C1 segment of cervical spinal cord (tissue), 14 donors: ENCODE data around the gene CLEC20A.

Source experiments
- DNase-seq, 14 donors: peaks; one replicate each; lab custom pipeline; 2025; lab: John Stamatoyannopoulos, UW

CLEC20A gene

DNA sequence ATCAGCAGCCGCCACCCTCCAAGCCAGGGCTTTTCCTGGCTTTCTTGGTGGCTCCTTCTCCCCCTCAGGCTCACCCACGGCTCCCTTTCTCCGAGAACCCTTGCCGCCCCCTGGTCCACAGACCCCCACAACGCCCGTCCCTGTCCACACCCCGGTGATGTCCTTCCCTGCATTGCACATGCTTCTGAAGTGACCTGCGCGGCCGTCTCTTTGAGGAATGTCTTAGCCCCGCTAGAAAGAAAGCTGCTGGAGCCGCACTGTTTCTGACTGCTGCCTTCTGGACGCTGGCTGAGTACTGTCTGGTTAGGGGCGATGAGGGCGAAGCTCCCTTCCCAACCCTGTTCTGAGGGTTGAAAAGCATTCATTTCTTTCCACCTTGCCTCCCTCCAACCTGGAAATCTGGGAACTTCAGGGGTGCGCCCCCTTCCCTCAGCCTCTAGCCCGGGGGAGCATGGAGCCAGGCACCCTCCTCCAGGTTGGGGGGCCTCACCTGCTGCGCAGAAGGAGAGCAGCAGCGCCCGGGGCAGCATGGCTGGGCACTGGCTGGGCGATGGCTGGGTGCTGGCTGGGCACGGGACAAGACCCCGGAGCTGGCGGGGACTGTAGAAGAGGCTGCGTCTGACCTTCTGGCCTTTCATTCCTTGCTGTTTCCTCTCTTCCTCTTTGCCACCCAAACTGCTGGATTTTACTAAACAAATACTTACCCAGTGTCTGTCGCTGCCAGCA is at the start of gene CLEC20A:
TSS of gene CLEC20A (minus strand) at position 555 of the 726 bp plus-strand sequence. CDS start at position 530, 25 bp downstream.
- no peak for DNase-seq

DNA sequence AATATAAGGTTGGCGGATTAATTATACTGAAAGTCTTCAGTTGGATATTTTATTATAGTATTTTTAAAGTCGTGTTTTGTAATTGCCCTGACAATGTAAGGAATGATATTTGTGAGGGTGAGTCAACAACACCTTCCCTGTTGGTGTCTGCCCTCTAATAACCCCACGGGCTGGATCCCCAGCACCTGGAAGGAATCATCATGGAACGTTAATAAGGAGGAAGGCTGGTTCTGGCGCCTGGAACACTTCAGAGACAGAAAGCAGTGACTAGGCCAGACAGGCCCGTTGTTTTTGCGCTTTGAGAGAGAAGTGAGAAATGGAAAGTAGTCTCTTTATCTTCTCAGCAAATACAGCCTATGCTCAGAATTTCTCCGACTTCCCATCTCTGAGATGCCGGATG is 47.8 kb upstream of the CLEC20A start:
- DNase-seq: no peak

- DNase-seq: no peak
Measured at GRCh38 chr1:178543290-178543607, 46.5 kb upstream of the CLEC20A start.

DNA sequence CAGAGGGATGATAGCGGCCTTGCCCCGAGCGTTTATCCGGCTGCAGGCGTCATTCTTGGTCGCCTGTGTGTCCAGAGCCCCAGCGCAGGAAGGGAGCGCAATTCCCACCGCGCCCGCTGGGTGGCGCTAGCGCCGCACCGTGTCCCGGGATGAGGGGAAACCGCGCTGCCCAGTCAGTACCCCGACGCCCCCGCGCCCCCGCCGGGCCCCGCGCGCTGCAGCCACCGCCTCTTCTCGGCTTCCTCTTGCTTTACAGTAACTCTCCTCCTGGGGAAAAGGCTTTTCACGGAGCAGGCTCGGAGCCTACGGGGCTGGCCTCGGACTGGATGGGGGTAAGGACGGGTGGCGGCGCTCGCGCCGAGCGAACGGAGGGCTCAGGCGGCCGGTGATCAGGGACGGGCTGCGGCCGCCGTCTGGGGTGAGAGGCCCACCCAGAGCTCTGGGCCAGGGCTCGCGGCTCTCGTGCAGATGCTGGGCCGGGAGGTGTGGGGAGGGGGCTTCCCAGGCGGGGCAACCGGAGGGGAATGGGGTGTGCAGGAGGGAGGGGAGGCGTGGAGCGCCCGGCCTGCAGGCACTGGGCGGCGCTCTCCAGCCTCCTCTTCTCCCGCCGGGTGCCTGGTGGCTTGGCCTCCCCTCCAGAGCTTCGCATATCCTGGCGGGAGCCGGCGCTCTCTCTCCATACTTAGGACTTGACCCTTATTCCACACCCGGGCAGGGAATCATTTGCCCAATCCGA is 46.0 kb upstream of the CLEC20A start:
- peak; percentile 35 to 91 (median 82) for DNase-seq

GRCh38 chr1:178541829-178542553 is 45.2 kb upstream of the CLEC20A start:
- DNase-seq: peak in 5 of 14 donors; percentile 32 to 75 (median 46)

DNA sequence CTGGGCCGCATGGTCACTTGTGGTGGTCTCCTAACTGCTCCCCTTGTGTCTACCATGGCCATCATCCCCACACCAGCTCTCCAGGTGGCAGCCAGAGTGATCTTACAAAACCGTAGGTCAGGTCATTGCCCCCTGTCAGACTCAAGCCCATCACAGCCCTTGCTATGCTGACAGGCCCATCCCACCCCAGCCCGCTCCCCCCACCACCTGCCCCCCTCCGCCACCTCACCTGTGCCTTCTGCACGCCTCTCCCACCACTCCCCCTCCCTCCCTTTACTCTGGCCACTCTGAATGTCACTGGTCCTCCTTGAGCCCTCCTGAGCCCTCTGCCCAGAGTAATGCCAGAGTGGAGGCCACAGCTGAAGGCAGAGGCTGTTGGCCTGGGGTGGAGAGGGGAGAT is 44.6 kb upstream of the CLEC20A start:
- DNase-seq: no peak

GRCh38 chr1:178540646-178541045 is 43.9 kb upstream of the CLEC20A start:
- DNase-seq: peak in 1 of 14 donors; percentile 24

- peak in 1 of 14 donors; percentile 12 for DNase-seq
Measured at GRCh38 chr1:178540204-178540603, 43.4 kb upstream of the CLEC20A start.

- peak in 2 of 14 donors; percentile 51 to 94 for DNase-seq
Measured at GRCh38 chr1:178539291-178539690, 42.5 kb upstream of the CLEC20A start.

- no peak for DNase-seq
Measured at GRCh38 chr1:178538192-178538916, 41.6 kb upstream of the CLEC20A start.

GRCh38 chr1:178537382-178538090 is 40.8 kb upstream of the CLEC20A start:
- DNase-seq: no peak

DNA sequence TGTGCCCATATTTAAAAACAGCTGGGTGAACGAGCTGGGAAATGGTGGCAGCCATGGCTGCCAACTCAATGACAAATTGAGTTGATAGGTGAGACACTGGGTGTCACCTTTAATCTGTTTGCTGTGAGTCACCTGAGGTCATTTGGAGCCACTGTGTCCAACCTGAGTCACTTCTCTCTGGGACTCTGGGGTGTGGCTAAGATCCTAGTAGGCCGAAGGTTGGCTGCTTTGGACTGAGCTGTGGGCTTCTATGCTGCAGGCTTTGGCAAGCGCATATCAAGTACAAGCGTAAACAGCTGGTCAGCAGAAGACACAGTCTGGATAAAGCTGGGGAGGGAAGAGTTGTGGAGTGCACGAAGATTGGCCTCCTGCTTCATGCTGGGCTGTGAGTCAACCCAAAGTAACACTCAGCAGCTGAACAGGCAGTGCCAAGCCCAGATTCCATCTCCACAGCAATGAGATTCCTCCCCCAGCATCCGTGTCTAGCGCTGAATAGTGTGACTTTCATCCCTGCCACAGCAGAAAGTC is 40.1 kb upstream of the CLEC20A start:
- DNase-seq: peak in 6 of 14 donors; percentile 14 to 51 (median 26)

GRCh38 chr1:178536329-178536728 is 39.6 kb upstream of the CLEC20A start:
- DNase-seq: peak in 1 of 14 donors; percentile 8

DNA sequence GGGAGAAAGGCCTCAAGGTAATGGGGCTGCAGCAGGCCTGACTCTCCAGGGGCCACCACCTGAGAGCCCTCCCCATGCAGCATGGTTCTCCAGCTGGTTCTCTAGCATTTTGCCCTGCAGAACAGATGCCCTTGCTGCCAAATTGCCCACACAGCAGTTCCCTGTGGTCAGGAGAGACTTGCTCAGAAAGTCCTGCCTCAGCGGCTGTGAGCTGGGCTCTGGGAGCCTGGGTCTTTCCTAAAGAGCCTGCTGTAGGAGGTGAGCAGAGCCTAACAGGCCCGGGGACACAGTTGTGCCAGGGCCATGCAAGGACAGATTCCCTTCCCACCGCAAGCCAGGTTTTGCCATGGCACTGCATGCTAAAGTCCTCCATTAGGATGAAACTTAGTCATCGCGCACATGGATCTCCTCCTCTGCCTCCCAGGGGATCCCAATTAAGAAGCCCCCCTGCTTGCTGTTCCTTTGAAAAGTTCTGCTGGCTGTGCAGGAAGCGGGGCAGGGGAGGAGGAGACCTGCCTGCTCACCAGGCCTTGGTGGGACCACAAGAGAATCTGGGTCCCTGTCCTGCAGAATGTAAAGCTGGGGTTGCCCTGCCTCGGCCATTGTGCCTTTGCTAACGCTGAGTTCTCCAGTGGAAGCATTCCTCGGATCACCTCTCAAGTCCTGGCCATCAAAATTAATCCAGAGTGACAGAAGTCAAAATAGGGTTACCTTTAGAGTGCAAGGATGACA is 37.5 kb upstream of the CLEC20A start:
- DNase-seq: no peak

- DNase-seq: no peak
Measured at GRCh38 chr1:178533121-178533946, 36.6 kb upstream of the CLEC20A start.

DNA sequence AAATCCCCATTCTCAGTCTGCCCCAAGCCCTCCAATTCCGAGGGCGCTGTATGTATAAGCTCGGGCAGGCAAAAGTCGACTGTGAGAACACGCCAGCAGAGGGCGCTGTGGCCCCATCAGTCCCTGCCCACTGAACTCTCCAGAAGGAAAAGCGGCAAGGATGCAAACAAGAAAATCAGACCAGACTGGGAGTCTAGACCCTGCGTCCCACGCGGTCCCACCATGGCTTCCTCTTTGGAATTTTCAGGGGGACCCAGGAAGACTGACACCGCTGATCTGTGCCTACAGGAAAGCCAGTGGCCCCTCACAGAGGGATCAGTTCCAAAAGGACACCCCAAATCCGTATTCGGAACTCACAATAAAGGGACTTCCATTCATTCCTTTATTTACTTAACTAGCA is 35.6 kb upstream of the CLEC20A start:
- peak in 13 of 14 donors; percentile 3 to 81 (median 64) for DNase-seq

DNA sequence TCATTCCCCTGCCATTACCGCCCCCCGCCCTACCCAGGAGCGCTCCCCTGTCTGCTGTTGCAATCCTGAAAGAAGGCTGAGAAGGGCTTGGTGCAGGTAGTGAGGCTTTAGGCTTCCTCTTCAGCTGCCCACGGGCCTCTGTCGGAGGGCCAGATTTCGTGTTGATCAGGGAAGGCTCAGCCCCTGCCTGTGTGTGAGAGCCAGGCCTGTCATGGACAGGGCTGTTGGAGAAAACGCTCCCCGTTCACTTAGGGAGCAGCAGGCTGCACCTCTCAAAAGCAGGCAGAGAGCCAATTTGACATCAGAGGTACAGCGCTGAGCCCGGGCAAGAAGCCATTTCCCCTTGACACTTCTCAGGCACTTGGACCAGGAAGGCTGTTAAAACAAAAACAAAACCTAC is 35.1 kb upstream of the CLEC20A start:
- DNase-seq: peak in 1 of 14 donors; percentile 51

DNA sequence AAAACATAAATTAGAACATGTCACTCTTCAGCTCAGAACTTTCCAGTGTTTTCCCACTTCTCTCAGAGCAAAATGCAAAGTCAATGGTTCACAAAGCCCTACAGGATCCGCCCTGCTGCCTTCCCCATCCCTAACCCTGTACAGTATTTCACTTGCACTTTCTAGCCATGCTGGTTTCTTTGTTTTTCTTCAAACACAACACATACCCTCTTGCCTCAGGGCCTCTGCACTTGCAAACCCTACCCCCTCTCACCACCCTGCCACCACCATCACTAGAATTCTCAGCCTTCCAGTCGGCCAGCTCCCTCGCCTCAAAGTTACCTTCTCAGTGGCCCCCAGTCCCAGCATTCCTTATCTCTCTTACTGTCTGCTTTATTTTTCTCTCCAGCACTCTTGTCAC is 33.7 kb upstream of the CLEC20A start:
- no peak for DNase-seq

DNA sequence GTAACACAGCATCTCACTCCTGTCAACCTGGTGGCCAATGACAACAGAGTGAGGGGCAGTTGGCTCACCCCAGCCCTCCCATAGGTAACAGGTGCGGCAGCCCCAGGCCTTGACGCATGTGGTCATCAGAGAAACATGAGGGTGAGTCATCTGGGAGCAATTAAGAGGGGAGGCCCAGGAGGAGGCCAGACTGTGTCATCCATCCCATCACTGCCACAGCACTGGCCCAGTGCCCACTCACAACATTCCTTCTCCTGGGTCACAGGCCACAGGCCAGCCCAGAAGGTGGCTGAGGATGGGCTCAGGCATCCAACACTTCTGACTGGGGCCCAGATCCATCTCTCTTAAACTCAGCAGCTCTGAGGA is 33.3 kb upstream of the CLEC20A start:
- no peak for DNase-seq
